ENCODE measurements around the gene FAM174B. TPM values are rescaled to one million over a fixed set of nuclear protein-coding genes. Genes with fewer than 3 reads are reported as not detected.

The FAM174B gene
- total and polyA plus RNA-seq, 10 of the 15 experiments (the other 5 are each of a cell fraction or from before 2014, with no cell fraction given) = 0.71 to 15.9 (median 4.2) TPM

- Histone ChIP-seq H3K27ac (ENCODE audit: control insufficient read depth, insufficient read depth) (no peak overlapping the region), H3K4me2 (ENCODE audit: control insufficient read depth, insufficient read depth) (no peak overlapping the region), H3K79me2 (ENCODE audit: control insufficient read depth, insufficient read depth, low read length) (no peaks in the 10 kb centered on the region), H3K36me3 (ENCODE audit: control insufficient read depth in 2 of 2, insufficient read depth in 2 of 2, low read length in 1 of 2) (no peaks in the 10 kb centered on the region), H3K27me3 (replicated peaks in 1 of 2; ENCODE audit: control insufficient read depth in 2 of 2, insufficient read depth in 2 of 2, low read length in 1 of 2) (no peaks in the 10 kb centered on the region), H3K9ac (ENCODE audit: control insufficient read depth, insufficient read depth, low read length) (no peak overlapping the region), H3K4me1 (ENCODE audit: control insufficient read depth, insufficient read depth, low read length) (peaks cover 30% of the 10 kb centered on the region), H4K20me1 (ENCODE audit: control insufficient read depth, insufficient read depth) (no peaks in the 10 kb centered on the region), H3K9me3 (replicated peaks; ENCODE audit: control insufficient read depth, insufficient read depth, low read length) (no peaks in the 10 kb centered on the region), H2AFZ (ENCODE audit: control insufficient read depth, low read depth, low read length) (no peak overlapping the region), H3K4me3 (no peak overlapping the region)
- ChIA-PET SMC1A (ENCODE audit: uncharacterized antibody, unreplicated experiment) (interaction anchor here (0.9 kb wide), 1 partner anchor 47 kb away, joined by 3 read pairs; no protein-coding TSS in a partner anchor), RAD21 (ENCODE audit: unreplicated experiment) (interaction anchor here (1.2 kb wide), 1 partner anchor 47 kb away, joined by 3 read pairs; no protein-coding TSS in a partner anchor), CTCF (interaction anchor here (1.1 to 1.3 kb wide), 2 partner anchors 11 to 24 kb away, joined by 3 to 4 read pairs; no protein-coding TSS in a partner anchor), POLR2A (no interaction called here)
- 53% methylated on average over 13 of the region's 13 CpGs for WGBS (ENCODE audit: insufficient coverage, insufficient replicate concordance, low lambda C conversion rate, missing lambda C conversion rate)
- no peak for TF ChIP-seq RUNX3 (IDR thresholded peaks at IDR 0.05; ENCODE audit: low read length)
- DNase-seq (ENCODE audit: low read depth, low spot score) = no peak
- ATAC-seq = no peak
- no peak for FAIRE-seq
- BruUV-seq (replicated peaks) = no TSS peak
- in situ Hi-C loops (cut with MboI) = no loop called here
- intact Hi-C loops (cut with micrococcal nuclease; ENCODE audit: unreplicated experiment) = loop anchor here (10.0 kb wide), 1 partner anchor 247 kb away; no protein-coding TSS in a partner anchor
Observed at GRCh38 chr15:92667287-92667904, 11.8 kb upstream of the FAM174B start.

GRCh38 chr15:92666780-92667179, 11.2 kb upstream of the FAM174B start:
- Histone ChIP-seq H3K4me3 (no peak overlapping the region), H3K9ac (ENCODE audit: control insufficient read depth, insufficient read depth, low read length) (no peak overlapping the region), H3K27ac (ENCODE audit: control insufficient read depth, insufficient read depth) (no peak overlapping the region), H3K27me3 (replicated peaks in 1 of 2; ENCODE audit: control insufficient read depth in 2 of 2, insufficient read depth in 2 of 2, low read length in 1 of 2) (no peaks in the 10 kb centered on the region), H3K36me3 (ENCODE audit: control insufficient read depth in 2 of 2, insufficient read depth in 2 of 2, low read length in 1 of 2) (no peaks in the 10 kb centered on the region), H3K4me2 (ENCODE audit: control insufficient read depth, insufficient read depth) (no peak overlapping the region), H4K20me1 (ENCODE audit: control insufficient read depth, insufficient read depth) (no peaks in the 10 kb centered on the region), H3K79me2 (ENCODE audit: control insufficient read depth, insufficient read depth, low read length) (no peaks in the 10 kb centered on the region), H2AFZ (ENCODE audit: control insufficient read depth, low read depth, low read length) (no peak overlapping the region), H3K9me3 (replicated peaks; ENCODE audit: control insufficient read depth, insufficient read depth, low read length) (no peaks in the 10 kb centered on the region), H3K4me1 (ENCODE audit: control insufficient read depth, insufficient read depth, low read length) (peaks cover 30% of the 10 kb centered on the region)
- FAIRE-seq = no peak
- ChIA-PET CTCF (interaction anchor here (1.1 to 1.3 kb wide), 2 partner anchors 12 to 23 kb away, joined by 3 to 4 read pairs; no protein-coding TSS in a partner anchor), SMC1A (ENCODE audit: uncharacterized antibody, unreplicated experiment) (interaction anchor here (0.9 kb wide), 1 partner anchor 48 kb away, joined by 3 read pairs; no protein-coding TSS in a partner anchor), RAD21 (ENCODE audit: unreplicated experiment) (interaction anchor here (1.2 kb wide), 1 partner anchor 48 kb away, joined by 3 read pairs; no protein-coding TSS in a partner anchor), POLR2A (no interaction called here)
- ATAC-seq = no peak
- WGBS (ENCODE audit: insufficient coverage, insufficient replicate concordance, low lambda C conversion rate, missing lambda C conversion rate) = 49% methylated on average over 10 of the region's 10 CpGs
- no TSS peak for BruUV-seq (replicated peaks)
- intact Hi-C loops (cut with micrococcal nuclease; ENCODE audit: unreplicated experiment) (loop anchor here (10.0 kb wide), 1 partner anchor 248 kb away; no protein-coding TSS in a partner anchor), in situ Hi-C loops (cut with MboI) (no loop called here)
- DNase-seq (ENCODE audit: low read depth, low spot score) = no peak
- TF ChIP-seq ZZZ3 (IDR thresholded peaks at IDR 0.05; ENCODE audit: control insufficient read depth, insufficient read length, low read depth) (no peak), GATAD2B (conservative IDR thresholded peaks at IDR 0.05; ENCODE audit: low read depth) (no peak), MEF2A (IDR thresholded peaks at IDR 0.05; ENCODE audit: insufficient read depth, low read depth, low read length) (no peak), RELA (IDR thresholded peaks at IDR 0.05; ENCODE audit: borderline replicate concordance, partially characterized antibody) (no peak), PAX8 (IDR thresholded peaks at IDR 0.05) (no peak), NFYB (IDR thresholded peaks at IDR 0.05; ENCODE audit: insufficient read depth, low read depth, low read length) (no peak), MTA2 (IDR thresholded peaks at IDR 0.05; ENCODE audit: low read depth) (no peak), SMC3 (IDR thresholded peaks at IDR 0.05; ENCODE audit: borderline replicate concordance, low read length) (no peak), TCF12 (IDR thresholded peaks at IDR 0.05; ENCODE audit: low read depth, low read length) (no peak)
